GM15510 (cell line): ENCODE data around the gene LRP5.

ENCODE experiments used
- POLR2A ChIP-seq: IDR thresholded peaks from 3 replicates; pipeline ENCODE4 v1.6.1; 2011; ENCODE audit warnings: borderline replicate concordance; ENCODE audit not compliant: insufficient read length; ENCODE audit errors: extremely low read depth

The LRP5 gene

DNA sequence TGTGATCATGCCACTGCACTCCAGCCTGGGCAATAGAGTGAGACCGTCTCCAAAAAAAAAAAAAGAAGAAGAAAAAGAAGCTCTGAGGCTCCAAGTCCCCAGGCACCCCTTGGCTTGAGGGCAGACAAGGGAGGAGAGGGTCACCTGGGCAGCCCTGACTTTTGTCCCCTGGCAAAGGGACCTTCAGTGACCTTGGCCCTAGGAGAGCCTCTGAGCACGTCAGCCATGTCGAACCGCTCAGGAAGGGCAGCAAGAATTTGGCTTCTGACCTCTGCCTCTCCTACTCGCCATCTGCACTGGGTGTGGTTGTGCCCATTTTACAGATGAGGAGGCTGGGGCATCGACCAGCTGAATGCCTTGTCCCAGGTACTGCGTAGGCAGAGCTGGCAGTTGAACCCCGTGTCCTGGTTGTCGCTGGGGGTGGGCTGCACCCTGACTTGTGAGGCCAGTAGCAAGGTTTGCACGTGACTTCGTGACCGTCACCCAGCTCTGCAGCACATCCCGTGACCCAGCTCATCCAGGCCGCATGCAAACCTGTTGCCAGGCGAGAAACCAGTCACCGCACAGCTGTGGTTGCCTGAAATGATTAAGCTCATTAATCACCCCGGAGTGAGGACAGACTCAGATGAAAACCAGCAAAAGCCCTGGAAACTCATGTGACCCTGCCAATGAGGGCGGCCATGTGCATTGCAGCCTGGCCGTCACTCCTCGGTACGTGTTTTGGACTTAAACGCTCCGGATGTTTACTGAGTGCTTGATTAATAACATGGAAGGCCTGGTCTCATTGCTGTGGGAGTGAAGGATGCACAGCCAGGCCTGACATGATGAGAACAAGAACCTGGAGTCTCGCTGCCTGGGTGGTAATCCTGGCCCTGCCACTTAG is 100.4 kb downstream of the LRP5 start:
- TF ChIP-seq POLR2A = no peak

DNA sequence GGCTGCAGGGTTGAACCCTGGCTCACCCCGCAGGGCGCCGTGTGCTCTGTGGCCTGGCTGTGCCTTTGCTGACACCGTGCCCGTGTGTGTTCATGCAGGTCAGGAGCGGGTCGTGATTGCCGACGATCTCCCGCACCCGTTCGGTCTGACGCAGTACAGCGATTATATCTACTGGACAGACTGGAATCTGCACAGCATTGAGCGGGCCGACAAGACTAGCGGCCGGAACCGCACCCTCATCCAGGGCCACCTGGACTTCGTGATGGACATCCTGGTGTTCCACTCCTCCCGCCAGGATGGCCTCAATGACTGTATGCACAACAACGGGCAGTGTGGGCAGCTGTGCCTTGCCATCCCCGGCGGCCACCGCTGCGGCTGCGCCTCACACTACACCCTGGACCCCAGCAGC is 101.2 kb downstream of the LRP5 start:
- no peak for TF ChIP-seq POLR2A

DNA sequence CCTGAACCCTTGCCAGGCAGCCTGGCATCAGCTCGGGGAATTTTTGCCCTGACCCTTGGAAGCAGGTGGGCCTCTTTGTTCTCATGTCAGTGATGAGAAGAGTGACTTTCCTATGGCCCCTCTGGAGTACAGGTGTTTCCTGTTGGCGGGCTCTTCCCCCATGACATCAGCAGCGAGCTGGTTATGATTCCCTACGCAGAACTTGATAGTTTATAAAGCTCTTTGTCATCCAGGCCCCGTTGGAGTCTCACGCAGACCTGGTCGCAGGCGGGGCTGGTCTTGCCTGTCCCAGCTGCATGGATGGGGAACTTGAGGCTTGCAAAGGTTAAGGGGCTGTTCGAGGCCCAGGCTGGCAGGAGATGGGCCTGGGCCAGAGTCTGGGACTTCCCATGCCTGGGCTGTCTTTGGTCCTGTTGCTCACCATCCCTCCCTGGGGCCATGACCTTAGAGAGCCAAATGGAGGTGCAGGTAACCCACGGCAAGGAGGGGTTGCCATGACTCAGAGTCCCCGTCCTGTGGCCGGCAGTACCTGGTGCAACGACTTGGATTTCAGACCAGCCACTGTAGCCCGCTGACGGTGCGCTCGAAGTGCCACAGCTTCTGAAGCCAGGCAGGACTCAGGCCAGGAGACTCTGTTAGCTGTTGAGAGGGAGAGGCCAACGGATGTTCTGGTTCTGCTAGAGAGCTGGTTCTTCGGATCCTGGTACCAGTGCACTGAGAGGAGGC is 102.3 kb downstream of the LRP5 start:
- TF ChIP-seq POLR2A = no peak

DNA sequence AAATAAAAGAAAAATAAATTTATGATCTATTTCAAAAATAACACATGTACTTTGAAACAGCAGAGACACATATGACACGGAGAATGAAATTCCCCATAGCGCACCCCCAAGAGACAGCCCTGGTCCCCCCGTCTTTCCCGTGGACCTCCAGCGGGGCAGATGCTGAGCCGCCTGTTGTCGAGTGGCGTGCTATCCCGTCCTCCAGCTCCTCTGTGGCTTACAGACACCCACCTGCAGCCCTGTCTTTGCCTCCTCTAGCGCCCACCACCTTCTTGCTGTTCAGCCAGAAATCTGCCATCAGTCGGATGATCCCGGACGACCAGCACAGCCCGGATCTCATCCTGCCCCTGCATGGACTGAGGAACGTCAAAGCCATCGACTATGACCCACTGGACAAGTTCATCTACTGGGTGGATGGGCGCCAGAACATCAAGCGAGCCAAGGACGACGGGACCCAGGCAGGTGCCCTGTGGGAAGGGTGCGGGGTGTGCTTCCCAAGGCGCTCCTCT is 103.7 kb downstream of the LRP5 start:
- TF ChIP-seq POLR2A = no peak

DNA sequence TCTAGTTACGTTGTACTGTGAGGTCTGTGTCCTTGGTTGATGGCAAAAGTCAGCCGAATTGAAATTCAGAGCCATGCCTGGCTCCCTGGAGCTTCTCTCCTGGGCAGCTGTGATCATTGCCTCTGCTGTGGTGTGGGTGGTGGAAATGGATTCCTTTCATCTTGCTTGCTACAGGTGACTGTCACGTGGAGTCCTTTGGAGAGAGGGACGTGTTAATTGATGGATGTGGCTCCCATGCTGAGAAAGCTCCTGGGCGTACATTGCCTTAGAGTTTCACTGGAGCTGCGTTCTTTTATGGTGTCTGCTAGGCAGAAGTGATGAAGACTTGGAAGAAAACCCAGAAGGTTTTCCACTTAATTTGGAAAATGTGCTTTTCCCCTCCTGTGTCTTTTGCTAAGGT is 106.3 kb downstream of the LRP5 start:
- no peak for TF ChIP-seq POLR2A

DNA sequence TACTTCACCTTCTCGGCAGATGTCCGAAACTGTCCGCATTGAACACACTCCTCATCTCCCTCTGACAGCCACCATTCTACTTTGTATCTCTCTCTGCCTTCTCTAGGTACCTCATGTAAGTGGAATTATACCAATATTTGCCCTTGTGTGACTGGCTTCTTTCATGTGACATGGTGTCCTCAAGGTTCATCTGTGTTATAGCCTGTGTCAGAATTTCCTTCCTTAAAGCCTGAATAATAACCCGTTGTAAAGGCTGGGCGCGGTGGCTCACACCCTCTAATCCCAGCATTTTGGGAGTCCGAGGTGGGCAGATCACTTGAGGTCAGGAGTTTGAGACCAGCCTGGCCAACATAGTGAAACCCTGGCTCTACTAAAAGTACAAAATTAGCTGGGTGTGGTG is 107.8 kb downstream of the LRP5 start:
- no peak for TF ChIP-seq POLR2A

DNA sequence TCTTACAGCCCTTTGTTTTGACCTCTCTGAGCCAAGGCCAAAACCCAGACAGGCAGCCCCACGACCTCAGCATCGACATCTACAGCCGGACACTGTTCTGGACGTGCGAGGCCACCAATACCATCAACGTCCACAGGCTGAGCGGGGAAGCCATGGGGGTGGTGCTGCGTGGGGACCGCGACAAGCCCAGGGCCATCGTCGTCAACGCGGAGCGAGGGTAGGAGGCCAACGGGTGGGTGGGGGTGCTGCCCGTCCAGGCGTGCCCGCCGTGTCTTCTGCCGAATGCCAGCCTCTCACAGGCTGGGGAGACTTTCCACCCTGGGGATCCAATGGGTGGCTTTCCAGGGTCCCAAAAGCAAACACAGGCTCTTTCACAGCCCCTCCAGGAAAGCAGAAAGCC is 111.1 kb downstream of the LRP5 start:
- TF ChIP-seq POLR2A = no peak

DNA sequence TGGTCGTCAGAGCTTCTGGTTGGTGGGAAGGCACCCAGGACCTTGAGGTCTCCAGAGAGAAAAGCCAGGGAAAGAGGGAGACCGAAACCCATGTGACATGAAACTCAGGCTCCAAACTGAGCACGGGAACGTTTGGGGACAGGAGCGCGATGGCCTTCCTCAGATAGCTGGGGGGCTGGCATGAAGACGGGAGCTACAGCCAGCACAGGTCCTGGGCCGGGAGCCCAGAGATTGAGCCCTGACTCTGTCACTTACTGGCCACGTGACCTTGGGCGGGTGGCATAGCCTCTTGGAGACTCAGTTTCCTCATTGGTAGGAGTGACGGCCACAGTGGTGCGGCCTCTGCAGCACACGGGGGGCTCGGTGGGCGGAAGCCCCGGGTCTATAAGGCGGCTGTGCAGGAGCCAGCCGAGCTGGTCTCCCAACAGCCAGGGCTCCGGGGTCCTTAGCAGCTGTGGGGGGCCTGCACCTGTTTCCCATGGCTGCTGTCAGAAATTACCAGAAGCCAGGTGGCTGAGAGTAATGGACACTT is 111.8 kb downstream of the LRP5 start:
- no peak for TF ChIP-seq POLR2A

DNA sequence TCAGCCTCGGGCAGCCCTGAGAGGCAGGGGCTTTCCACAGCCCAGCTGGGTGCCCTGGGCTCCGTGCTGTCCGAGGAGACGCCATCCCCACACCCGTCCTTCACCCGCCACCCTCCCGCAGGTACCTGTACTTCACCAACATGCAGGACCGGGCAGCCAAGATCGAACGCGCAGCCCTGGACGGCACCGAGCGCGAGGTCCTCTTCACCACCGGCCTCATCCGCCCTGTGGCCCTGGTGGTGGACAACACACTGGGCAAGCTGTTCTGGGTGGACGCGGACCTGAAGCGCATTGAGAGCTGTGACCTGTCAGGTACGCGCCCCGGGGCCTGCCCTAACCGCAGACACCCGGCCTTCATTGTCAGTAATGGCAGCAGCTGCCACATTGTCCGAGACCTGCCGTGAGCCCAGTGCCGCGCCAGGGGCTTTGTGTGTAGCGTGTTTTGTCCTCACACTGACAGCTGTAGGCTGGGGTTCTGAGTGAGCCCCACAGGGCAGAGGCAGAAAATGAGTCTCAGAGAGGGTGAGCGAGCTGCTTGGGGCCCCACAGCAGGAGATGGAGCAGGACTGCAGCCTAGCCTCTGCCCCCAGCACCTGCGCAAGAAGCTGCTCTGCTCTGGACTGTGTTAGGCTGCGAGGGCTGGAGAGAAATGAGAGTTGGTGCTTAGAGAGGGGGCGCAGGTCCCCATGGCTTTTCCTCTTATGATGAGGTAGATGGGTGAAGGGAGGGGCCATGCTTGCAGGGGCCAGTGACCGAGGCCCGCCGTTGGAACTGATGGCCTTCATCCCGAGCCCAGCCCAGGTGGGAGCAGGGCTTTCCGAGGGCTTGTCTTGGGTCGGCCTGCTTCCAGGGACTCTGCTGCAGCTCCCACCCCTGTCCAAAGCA is 112.8 kb downstream of the LRP5 start:
- no peak for TF ChIP-seq POLR2A

DNA sequence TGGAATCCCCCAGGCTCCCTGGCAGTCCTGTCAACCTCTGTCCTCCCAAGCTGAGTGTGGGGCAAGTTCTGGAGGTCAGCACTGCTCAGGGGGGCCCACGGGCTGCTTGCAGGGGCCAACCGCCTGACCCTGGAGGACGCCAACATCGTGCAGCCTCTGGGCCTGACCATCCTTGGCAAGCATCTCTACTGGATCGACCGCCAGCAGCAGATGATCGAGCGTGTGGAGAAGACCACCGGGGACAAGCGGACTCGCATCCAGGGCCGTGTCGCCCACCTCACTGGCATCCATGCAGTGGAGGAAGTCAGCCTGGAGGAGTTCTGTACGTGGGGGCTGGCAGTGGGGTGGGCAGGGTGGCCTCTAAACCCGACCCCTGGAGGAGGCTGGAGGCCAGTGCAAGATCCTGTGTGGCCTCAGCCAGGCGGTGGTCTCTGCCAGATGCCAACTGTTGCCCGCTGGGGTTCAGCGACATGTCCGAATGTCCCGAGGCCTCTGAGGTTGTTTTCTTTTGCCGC is 113.5 kb downstream of the LRP5 start:
- no peak for TF ChIP-seq POLR2A

DNA sequence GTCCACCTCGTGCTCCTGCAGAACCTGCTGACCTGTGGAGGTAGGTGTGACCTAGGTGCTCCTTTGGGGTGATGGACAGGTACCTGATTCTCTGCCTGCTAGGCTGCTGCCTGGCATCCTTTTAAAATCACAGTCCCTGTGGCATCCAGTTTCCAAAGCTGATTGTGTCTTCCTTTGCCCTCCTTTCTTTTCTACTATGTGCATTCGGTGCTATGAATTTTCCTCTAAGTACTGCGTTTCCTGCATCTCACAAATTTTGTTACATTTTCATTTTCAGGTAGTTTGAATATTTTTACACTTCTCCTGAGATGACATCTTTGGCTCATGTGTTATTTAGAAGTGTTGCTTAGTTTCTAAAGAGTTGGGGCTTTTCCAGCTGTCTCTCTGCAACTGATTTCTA is 117.3 kb downstream of the LRP5 start:
- no peak for TF ChIP-seq POLR2A

DNA sequence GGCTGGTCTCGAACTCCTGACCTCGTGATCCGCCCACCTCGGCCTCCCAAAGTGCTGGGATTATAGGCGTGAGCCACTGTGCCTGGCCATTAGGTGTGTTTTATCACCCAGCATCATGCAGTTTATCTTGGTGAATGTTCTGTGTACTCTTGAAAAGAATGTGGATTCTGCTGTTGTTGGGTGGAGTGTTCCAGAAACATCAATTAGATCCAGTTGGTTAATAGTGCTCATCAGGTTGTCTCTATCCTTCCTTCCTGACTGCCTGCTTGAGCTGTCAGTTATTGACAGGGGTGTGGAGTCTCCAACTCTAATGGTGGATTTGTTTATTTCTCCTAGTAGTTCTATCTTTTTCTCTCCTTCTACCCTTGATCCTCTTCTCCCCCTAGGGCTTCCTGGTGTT is 118.0 kb downstream of the LRP5 start:
- no peak for TF ChIP-seq POLR2A

DNA sequence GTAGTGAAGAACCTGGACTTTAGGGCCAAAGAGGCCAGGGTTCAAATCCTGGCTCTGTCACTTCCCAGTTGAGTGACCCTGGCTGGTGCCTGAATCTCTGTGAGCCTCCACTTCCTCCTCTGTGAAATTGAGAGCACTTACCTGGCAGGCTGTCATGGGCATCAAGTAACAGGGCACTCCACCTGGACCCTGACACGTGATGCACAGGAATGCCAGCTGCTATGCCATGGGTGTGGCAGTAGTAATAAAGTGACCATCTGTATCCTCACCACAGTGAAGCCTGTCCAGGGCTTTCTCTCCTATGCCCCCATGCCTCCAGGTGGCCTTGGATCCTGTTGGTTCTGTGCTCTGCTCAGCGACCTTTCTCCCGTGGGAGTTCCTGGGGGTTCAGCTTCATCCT is 118.4 kb downstream of the LRP5 start:
- no peak for TF ChIP-seq POLR2A

DNA sequence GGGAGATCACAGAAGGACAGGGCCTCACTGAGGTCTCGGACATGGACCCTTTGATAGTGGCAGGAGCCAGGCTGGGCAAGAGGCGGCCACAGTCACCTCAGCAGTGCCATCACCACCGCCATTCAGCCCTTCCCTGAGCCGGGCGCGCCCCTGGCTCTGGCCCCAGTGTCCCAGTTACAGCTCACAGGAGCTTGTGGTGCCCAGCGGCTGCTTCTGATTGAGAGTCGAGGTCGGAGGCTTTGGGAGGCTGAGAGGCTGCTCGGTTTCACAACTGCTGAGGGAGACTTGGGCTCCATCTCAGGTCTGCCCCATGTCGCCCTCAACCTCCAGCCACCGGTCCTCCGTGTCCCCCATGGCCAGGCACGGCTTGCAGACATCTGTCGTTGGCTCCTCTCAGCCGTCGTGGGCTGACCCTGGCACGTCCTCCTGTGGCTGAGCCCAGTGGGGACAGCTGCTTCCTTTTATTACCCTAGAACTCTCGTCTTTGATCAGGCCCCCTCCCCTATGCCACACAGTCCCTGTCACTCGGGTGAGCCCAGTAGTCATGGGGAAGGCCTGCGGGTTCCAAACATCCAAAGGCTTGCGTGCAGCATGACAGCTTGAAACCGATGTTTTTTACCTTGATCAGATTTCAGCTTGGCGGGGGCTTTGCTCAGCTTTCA is 119.7 kb downstream of the LRP5 start:
- TF ChIP-seq POLR2A = no peak
